ENCODE data around the gene PRKCE.

PRKCE gene

DNA sequence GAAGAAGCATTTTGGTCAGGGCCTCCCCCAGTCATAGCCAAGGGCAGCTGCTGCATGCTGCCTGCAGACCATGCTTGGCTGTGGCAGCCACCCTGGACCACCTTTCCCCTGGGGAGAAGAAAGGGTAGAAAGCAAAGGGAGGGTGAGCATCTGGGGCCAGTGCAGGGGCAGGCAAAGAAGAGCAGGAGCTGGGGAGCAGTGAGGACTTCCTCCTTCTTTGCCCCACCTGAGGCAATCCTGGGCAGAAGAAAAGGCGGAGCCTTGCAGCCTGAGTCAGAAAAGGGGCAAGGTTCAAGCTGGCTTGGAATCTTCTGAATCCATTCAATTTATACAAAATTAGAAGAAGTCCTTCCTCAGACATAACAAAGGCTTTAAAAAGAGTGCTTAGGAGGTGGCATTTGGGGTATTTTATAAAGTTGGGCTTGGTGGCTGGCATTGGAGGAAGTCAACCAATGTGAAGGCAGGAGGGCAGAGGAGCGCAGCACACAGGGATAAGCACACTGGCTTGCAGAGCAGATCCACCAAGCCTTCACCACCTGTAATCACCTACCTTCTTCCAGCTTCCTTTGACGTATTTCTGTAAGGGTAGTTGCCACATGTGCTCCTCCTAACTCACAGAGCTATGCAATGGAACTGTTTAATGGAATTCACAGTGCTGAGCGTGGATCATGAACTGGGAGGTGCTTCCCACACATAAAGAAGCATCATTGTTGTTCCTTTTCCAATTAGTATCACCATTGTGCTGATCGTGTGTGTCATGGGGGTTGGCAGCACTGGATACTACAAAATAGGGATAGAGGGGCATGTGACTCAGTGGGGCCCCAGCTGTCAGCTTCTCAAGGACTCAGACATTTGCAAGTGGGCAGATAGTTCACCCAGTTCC, 491.3 kb downstream of the PRKCE start:
- DNase-seq = no peak

DNA sequence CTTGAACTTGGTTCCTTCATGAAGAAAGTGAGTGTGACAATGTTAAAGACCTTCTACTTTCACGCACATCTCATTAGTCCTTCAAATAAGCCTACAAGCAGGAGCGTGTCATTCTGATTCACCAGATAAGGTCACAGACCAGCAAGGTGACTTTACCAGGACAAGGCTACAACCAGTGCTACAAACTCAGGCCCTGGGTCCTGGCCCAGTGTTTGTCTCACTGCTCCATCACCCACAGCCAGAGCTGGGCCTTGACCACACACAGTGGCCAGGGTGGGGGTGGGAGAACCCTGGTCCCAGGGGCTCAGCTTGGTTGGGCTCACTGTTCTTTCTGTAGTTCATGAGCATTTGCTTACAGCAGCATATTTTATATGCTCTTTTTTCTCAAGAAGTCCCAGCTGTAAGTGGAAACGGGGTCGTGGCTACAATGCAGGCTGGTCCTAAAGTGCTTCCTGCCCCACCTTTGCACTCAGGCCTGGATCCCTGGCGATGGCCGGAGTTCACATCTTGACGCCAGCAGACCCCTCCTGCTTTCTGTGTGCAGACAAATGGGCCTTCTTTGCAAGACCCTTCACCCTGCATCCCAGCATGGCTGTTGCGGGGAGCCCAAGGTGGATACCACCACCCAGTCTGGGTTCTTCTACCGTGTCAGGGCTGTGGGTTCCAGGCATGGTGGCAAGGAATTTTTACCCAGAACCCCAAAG, 492.1 kb downstream of the PRKCE start:
- no peak for DNase-seq

DNA sequence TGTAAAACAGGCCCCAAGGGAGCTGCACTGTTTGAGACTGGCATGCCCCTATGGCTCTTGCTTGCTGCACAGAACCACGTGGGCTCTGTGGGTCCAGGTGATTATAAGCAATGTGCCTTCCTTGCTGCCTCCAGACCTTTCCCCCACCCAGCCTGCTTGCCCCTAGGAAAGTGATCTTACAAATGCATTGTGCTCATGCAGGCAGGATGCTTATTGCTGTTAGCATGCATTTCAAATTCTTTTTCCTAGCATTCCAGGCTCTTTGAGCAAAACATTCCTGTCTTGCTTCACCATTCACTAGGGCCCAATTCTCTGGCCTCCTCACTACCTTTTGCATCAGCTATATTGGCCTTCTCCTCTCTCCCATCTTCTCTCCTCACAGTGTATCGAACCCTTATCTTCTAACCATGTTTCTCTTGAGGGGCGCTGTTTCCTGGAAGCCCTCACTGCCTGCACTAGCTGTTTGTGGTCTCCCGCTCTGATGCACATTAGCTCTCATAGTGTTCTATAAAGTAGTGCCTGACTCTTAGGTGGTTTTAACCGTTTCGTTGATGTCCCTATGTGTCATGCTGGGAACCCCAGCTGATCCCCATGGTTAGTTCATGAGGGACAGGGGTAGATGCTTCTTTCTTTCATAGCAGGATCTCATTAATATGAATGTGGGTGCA, 492.8 kb downstream of the PRKCE start:
- DNase-seq = no peak

DNA sequence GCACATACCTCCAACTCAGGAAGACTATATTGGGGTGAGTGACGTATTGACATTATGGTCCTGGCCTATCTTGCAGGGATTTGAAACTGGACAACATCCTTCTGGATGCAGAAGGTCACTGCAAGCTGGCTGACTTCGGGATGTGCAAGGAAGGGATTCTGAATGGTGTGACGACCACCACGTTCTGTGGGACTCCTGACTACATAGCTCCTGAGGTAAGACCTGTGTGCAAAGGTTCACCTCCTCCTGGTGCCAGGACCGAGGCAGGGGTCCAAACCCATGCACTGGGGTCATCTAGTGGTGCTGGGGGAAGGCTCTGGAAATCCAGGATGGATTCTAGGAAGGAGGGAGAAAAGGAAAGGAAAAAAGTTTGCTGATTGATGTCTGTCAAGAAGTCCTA, 493.5 kb downstream of the PRKCE start:
- DNase-seq = no peak

DNA sequence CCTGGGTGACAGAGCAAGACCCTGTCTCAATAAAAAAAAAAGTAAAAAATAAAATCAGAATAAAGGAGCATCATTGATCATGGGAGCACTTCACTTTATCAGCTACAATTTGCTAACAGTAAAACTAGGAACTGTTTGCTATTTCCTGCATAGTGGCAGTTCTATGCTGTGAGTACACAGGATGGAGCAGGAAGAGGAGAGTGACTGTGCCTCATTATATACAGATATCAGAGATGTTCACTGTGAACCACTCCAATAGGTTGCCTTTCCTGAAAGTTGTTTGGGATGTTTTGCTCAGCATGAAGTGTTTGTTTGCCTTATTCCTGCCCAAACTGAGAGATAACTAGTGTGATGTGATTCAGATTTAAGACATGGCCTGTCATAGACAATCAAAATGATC, 494.4 kb downstream of the PRKCE start:
- no peak for DNase-seq

DNA sequence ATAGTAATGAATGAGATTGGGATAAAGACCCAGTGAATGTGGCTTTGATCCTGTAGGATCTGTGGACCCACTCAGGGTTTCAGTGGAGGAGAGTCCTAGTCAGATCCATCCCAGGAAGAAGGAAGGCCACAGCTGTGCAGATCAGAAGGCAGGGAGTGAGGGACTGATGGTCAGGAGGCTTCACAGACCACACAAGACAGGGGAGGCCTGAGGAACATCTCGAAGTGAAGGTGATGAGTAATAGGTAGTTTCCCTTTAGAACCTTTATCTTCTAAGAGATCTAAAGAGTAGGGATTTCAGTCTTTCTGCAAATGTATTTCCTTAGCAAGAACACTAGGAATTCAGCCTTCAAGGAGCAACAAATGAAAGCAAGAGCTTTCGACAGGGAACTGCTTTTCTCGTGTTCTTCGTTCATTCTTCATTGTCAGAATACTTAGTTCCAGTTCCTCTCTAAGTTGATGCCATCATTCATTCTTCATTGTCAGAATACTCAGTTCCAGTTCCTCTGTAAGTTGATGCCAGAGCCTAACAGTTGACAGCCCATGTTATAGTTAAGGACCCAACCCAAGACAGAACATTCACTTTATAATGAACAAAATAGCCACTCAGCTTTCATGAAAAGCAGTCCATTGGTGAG, 495.5 kb downstream of the PRKCE start:
- DNase-seq = no peak

DNA sequence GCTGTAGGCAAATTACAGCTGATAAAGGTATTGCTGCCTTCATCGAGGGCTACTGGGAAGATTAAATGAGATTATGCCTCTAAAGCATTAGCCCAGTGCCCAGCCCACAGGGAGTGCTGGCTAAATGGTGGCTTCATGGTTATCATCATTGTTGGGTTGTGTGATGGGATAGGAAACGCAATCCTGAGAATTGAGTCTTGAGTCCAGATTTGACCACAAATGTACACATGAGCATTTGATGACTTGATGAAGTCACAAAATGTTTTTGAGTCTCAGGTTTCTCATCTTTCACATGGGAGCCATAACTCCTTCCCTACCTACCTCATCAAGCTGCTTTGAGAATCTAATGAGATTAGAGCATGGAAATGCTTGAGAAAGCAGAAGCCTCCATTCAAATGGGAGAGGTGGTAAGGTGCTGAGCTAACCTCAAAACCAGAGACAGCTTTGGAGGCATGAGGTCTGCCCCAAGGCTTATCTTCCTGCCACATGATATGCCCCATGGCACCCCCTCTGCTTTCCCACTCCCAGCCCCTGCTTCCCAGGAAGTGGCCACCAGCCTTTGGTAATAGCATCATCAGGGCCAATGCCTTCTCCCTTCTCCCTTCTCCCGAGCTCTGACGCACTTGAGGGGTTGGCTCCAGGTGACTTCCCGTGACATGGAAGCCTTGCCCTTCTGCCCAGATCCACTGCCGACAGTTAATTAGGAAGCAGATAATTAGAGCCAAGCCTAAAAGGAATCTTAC, 496.3 kb downstream of the PRKCE start:
- peak; percentile 12 for DNase-seq

DNA sequence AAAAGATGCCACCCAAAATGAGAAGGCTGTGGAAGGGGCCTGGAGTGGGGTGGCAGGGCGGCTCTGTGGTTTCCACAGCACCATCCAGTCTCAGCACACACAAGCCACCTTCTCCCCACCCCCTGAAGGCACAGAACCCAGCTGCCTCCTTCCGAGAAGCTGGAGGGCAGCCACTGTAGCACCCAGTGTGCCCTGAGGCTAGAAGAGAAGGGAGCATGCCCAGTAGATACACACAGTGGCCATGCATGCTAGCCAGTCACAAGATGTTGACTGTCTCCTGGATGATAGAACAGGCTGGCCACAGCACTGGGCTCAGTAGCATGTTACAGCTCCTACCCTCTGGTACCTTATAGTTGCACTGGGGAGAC, 496.9 kb downstream of the PRKCE start:
- no peak for DNase-seq

DNA sequence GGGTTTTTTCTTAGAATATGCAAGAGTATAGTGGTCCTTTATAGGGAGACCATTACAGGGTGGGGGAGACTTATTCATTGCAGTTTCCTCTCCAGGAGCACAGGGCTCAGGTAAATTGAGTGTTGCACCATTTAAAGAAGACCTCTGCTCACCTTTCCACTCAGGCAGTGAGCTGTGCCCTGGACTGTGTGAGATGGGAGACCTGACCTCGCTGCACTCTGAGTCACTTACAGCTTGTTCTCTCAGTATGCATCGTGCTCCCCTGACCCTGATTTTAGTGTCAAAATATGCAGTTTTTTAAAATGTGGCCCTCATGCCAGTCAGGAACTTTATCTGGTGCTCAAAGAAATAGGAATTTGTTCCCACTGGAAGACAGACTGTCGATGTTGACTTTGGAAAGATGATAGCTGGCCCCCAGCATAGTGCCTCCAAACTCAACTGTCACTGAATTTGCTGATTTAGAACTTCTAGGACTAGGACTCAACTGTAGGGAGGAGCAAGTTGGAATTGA, 499.0 kb downstream of the PRKCE start:
- DNase-seq = no peak

DNA sequence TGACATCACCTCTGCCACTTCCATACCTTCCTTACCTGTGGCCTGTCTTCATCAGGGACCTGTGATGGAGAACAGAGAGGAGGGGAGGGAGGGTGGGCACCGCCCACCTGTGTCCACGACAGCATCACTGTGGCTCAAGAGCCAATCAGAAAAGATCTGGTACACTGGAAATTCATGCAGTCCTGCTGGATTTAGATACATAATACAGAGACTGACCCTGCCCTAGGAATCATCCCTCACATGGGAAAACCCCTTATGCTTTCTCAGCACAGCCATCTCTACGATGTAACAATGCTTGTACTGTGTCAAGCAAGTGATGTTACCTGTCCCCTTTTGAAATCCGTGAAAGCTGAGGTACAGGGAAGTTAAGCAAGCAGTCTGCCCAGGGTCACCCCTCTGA, 500.1 kb downstream of the PRKCE start:
- no peak for DNase-seq

DNA sequence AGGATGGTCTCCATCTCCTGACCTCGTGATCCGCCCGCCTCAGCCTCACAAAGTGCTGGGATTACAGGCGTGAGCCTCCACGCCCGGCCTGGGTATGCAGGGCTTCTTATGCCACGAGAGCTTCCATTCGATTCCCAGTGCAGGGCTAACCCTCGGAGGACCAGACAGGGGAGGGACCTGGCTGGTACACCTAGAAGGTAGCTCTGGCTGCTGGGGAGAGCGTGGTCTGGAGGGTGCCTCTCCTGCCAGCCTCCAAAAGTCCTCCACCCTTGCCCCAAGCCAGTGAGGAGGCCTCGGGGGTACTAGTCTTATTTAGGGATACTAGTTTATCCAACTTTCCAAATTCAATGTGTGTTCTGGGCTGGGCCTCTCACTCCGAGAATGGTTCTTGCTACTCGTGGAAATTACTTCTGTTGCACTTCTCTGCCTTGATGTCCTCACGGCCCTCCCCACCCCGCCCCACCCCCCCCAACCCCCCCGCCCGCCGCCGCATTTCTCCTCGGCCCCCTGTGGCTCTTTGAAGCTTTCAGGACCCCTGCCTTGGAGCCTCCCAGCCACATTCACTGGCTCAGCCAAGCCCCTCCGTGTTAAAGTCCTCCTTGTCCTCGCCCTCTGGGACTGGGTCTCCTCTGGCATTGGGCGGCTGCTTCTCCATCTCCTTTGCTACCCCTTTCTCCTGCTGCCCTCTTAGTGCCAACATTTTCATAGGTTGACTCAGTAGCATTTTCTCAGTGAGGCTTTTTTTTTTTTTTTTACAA, 502.7 kb downstream of the PRKCE start:
- DNase-seq = no peak

DNA sequence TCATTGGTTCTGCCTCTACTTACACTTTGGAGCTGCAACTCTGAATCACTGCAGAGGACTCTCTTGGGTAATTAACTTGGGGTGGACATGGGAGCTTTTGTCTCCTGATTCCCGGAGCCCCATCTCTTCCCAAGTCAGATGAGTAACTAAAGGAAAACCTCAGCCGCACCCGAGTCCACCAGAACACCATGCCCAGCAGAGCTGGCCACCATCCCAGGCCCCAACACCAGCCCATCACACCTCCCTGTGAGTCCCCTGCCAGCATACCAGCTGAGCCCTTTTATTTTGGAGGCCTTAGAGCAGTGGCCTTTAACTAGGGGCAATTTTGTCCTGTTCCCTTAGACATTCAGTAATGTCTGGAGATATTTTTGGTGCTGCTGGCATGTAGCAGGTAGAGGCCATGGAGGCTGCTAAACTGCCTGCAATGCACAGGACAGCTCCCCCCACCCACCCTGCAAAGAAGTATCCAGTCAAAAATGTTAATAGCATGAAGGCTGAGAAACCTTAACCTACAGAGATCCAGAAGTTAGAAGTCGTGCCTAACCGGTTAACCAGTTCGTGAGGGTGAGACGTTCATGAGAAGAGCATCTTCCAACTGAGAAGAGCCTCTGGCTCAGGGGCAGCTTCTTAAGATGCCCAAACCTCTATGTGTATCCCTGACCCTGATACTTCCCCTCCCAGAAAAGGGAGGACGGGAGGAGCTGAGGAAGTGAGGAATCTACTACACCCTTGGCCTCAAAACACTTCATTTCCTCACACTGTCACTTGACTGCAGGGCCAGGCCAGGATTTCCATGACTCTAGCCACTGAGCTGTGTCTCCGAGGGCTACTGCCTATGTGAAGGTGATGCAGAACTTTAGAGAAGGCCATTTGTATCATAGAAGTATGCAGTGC, 505.8 kb downstream of the PRKCE start:
- no peak for DNase-seq

DNA sequence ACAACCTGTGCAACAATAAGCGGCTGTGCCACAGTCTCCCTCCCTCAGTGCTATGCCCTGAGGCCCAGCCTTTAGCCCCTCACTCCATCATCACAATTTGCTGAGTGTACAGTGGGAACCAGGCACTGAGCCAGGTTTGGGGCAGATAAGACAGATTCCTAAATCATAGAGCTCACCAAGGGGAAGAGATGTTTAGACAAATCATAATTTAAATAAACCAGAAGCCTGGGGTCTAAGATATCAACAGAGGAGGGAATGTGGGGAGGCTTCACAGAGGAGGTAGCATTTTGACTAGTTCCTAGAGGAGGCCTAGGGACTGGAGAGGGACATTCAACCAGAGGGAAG, 506.5 kb downstream of the PRKCE start:
- DNase-seq = no peak

DNA sequence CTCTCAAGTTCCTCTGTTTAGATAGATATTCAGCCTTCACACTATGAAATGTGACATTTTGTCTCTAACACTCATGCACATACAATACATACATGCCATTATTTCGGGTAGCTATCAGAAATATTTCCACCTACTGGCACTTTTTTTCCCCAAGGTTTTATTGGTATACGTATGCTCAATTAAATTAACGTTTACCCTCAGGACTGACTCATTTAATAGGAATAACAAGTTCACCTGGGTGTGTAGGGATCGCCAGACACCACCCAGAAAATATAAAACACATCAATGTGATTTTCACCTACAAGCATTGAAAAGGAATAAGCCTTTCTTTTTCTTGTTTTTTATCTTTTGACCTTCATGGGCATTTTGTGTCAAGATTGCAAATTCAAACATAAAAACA, 507.2 kb downstream of the PRKCE start:
- no peak for DNase-seq

DNA sequence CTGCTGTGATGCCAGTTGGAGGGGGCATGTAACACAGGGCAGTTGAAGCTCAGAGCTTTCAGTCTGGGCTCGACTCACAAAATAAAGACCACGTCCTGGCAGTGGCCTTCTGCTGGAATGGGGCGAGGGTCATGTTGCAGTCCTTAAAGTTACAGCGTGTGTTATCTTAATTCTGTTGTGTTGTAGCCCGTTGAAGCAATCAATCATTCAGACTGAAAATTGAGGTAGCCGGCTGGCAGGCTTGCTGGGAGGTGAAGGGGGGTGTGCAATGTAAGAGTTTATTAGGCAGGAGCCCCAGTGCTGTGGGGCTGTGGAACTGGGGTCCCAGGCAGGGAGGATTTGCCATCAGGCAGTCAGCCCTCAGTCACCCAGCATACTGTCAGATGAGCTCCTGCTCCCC, 508.9 kb downstream of the PRKCE start:
- no peak for DNase-seq

DNA sequence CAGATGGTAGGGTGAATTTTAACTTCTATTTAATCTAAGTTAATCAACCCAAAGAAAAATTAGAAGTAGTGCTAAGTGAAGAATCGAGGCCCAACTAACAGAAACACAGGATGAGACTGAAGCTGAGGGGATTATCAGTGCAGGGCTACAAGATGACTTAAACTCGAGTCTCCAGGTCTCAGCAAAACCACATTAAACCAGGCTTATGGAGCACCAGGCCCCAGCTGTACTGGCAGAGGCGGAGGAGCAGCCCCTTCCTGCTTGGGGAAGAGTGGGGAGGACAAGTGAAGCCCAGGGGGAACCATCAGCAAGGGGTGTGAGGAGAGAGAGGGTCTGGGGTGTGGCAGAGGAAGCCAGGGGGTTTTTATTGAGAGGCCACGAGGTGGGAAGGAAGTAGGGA, 509.8 kb downstream of the PRKCE start:
- no peak for DNase-seq

DNA sequence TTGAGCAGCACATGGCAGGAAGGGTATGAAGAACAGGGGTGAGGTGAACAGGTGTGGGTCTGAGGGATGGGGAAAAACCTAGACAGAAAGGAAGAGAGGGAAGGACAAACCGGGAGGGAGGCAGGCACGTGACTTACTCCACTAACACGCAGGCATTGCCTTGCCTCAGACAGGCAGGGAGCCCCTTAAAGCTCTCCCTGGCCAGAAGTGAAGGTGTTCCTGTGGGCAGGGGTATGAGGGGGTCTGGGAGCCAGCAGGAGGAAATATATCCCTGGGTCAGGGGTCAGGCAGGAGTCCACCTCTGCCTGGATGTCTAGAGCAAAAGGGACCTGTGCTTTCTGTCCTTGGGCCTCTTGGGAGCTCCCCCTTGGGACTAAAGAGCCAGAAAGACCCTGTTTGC, 510.4 kb downstream of the PRKCE start:
- DNase-seq = no peak

DNA sequence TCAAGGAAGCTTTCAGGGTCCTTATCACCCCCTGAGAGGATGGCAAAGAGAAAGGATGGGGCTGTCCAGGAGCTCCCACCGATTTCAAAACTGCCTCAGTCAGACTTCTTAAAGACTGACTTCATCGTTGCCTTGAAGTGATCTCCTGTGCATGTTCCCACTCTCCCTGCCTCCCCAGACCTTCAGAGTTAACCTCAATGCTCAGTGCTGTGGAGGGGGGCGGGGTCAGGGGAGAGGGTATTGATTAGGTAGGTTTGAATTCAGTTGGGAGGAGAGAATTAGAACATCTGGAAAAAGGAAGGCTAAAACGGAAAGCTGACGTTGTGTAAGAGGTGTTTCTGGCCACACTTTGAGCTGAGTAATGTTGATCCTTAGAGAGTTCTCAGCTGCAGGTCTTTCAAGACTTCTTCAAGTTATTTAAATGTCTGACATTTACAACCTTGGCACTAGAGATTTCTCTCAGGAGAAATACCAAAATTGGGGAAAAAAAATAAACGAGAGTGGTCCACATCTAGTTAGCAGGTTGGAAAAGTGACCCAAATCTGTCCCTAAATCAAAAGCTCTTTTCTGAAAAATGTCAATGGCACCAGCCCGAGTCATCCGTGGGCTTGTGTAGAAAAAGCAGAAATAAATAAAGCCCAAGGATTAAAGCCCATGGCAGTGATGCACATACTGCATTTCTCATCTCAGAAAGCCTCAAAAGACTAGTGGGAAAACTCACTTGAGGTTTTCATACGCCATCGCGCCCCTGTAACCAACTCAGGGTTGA, 511.0 kb downstream of the PRKCE start:
- no peak for DNase-seq

DNA sequence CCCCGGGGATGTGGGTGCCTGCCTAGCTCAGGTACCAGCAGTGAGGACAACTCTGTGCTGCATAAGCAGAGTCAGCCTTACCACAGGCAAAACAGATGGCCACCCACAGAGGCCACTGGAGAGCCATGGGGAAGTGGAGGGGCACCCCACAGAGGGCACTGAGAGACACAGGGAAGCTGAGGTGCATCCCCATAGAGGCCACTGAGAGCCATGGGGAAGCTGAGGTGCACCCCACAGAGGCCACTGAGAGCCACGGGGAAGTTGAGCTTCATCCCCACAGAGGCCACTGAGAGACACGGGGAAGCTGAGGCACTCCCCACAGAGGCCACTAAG, 511.6 kb downstream of the PRKCE start:
- DNase-seq = no peak

Data from fibroblast of skin of right biceps (primary cell).